ENCODE measurements around the gene EDNRB. TPM values are rescaled to one million over a fixed set of nuclear protein-coding genes. Genes with fewer than 3 reads are reported as not detected.

Gene EDNRB
- polyA plus RNA-seq, 3 donors, result 0.08 to 0.53 (median 0.37) TPM

- Histone ChIP-seq H3K4me3 (replicated peaks in 1 of 3; ENCODE audit: low read depth in 2 of 3, low read length in 3 of 3) (no peak overlapping the region), H3K79me2 (ENCODE audit: insufficient read depth, low read length) (no peaks in the 10 kb centered on the region), H4K20me1 (ENCODE audit: insufficient read depth, low read length) (no peaks in the 10 kb centered on the region), H2AFZ (ENCODE audit: insufficient read depth, low read depth, low read length, poor library complexity, severe bottlenecking) (no peak overlapping the region), H3K9me3 (replicated peaks in 1 of 2; ENCODE audit: control insufficient read depth in 1 of 2, insufficient read depth in 1 of 2, low read length in 2 of 2) (peaks cover 0 to 4% of the 10 kb centered on the region in 2 donors), H3K9ac (ENCODE audit: insufficient read depth, low read length, poor library complexity, severe bottlenecking) (no peak overlapping the region), H3K4me1 (ENCODE audit: control insufficient read depth in 1 of 2, insufficient read depth in 2 of 2, low read length in 2 of 2) (peaks cover 11 to 16% of the 10 kb centered on the region in 2 donors), H3K27ac (ENCODE audit: low read depth in 1 of 2, low read length in 2 of 2) (peak overlapping the region in 1 of 2 donors; percentile 44), H3K27me3 (ENCODE audit: control insufficient read depth in 2 of 2, insufficient read depth in 2 of 2, low read length in 2 of 2) (no peaks in the 10 kb centered on the region), H3K36me3 (replicated peaks in 1 of 2; ENCODE audit: control insufficient read depth in 1 of 2, insufficient read depth in 2 of 2, low read length in 2 of 2) (no peaks in the 10 kb centered on the region), H3K4me2 (replicated peaks; ENCODE audit: extremely low read depth, low read length, poor library complexity, severe bottlenecking) (peak overlapping the region; percentile 8)
- peak in 2 of 3 donors; percentile 39 to 59 for DNase-seq
- peaks cover 0 to 3% (median 0%) of the 10 kb centered on the region in 3 donors for H3K27me3 Mint-ChIP-seq (ENCODE audit: low read depth in 3 of 3)
- H3K9me3 Mint-ChIP-seq, result peaks cover 0 to 10% (median 6%) of the 10 kb centered on the region in 7 donors
- WGBS (ENCODE audit: insufficient coverage), result no CpG with 5 or more reads among the region's 1 CpG
- intact Hi-C loops (cut with micrococcal nuclease), result no loop called here
- no peak overlapping the region for H3K4me3 Mint-ChIP-seq
- peaks cover 11% of the 10 kb centered on the region for H3K4me1 Mint-ChIP-seq
- TF ChIP-seq CTCF (IDR thresholded peaks at IDR 0.05), result no peak
- no peaks in the 10 kb centered on the region for H3K36me3 Mint-ChIP-seq
- H3K27ac Mint-ChIP-seq, result peak overlapping the region in 4 of 7 donors; percentile 8 to 76 (median 48)
Measured at GRCh38 chr13:77846173-77846572, 72.5 kb downstream of the EDNRB start.

Small RNA genes lying within 50 kb of the gene (small RNA-seq; reads per million reads assigned to genes)
- not detected for gene RN7SL810P (ENCODE audit: insufficient read length, low read depth)

Other genes with a start within 250 kb of the EDNRB start
- gene SLAIN1, start 221.1 kb downstream of the EDNRB start, polyA plus RNA-seq, result 1 to 10 TPM in 1 of 3 donors, under 1 TPM in 2; 0.43 to 1.4 (median 0.75) TPM